ENCODE measurements around the gene HRH3. TPM values are rescaled to one million over a fixed set of nuclear protein-coding genes. Genes with fewer than 3 reads are reported as not detected.

Gene HRH3
- total and polyA plus RNA-seq, 12 donors, result 0.06 to 0.80 (median 0.11) TPM; not detected in 8

- TF ChIP-seq CTCF (IDR thresholded peaks at IDR 0.05), result no peak
- peak in 1 of 2 donors; percentile 38 for TF ChIP-seq POLR2A (IDR thresholded peaks at IDR 0.05)
- intact Hi-C loops (cut with DNase I), result no loop called here
- WGBS, 4 donors, result 48 to 61% (median 53%) methylated on average over 10 of the region's 10 CpGs
- H3K36me3 ChIP-seq (replicated peaks in 1 of 2), result peaks cover 0 to 39% of the 10 kb centered on the region in 2 donors
- peak; percentile 63 to 89 (median 81) for DNase-seq
- no peaks in the 10 kb centered on the region for H3K27me3 ChIP-seq
- no peak overlapping the region for H3K4me3 ChIP-seq
- H3K9me3 ChIP-seq (replicated peaks in 1 of 3), result no peaks in the 10 kb centered on the region
- H3K27ac ChIP-seq, result peak overlapping the region in 2 of 5 donors; percentile 43 to 53
- H3K4me1 ChIP-seq (replicated peaks in 1 of 2), result peaks cover 0 to 14% of the 10 kb centered on the region in 2 donors
Observed at GRCh38 chr20:62267543-62267942, 47.5 kb upstream of the HRH3 start.

- H3K4me3 ChIP-seq, result no peak overlapping the region
Observed at GRCh38 chr20:62266851-62267250, 46.8 kb upstream of the HRH3 start.

GRCh38 chr20:62266340-62266739 lies 46.3 kb upstream of the HRH3 start:
- TF ChIP-seq POLR2A (IDR thresholded peaks at IDR 0.05) (no peak), CTCF (IDR thresholded peaks at IDR 0.05) (no peak)
- WGBS, 4 donors, result 84 to 97% (median 90%) methylated on average over 9 to 10 of the region's 10 CpGs
- Histone ChIP-seq H3K27ac (no peak overlapping the region), H3K27me3 (no peaks in the 10 kb centered on the region), H3K4me3 (no peak overlapping the region), H3K36me3 (replicated peaks in 1 of 2) (peaks cover 0 to 40% of the 10 kb centered on the region in 2 donors), H3K9me3 (replicated peaks in 1 of 3) (no peaks in the 10 kb centered on the region), H3K4me1 (replicated peaks in 1 of 2) (peaks cover 0 to 14% of the 10 kb centered on the region in 2 donors)
- peak in 1 of 7 donors; percentile 25 for DNase-seq
- intact Hi-C loops (cut with DNase I), result no loop called here

More at GRCh38 chr20:62266851-62267250, 46.8 kb upstream of the HRH3 start:
- no peak for TF ChIP-seq POLR2A (IDR thresholded peaks at IDR 0.05)
- no peak for TF ChIP-seq CTCF (IDR thresholded peaks at IDR 0.05)
- H3K27ac ChIP-seq, result peak overlapping the region in 2 of 5 donors; percentile 43 to 53
- 95 to 98% (median 96%) methylated on average over 13 of the region's 13 CpGs for WGBS, 4 donors
- H3K9me3 ChIP-seq (replicated peaks in 1 of 3), result no peaks in the 10 kb centered on the region
- H3K4me1 ChIP-seq (replicated peaks in 1 of 2), result peaks cover 0 to 14% of the 10 kb centered on the region in 2 donors
- intact Hi-C loops (cut with DNase I), result no loop called here
- H3K27me3 ChIP-seq, result no peaks in the 10 kb centered on the region
- no peak for DNase-seq
- peaks cover 0 to 38% of the 10 kb centered on the region in 2 donors for H3K36me3 ChIP-seq (replicated peaks in 1 of 2)

- peaks cover 0 to 14% of the 10 kb centered on the region in 2 donors for H3K4me1 ChIP-seq (replicated peaks in 1 of 2)
- WGBS, 4 donors, result 95 to 100% (median 99%) methylated on average over 1 of the region's 1 CpG
- no peaks in the 10 kb centered on the region for H3K9me3 ChIP-seq (replicated peaks in 1 of 3)
- intact Hi-C loops (cut with DNase I), result no loop called here
- no peaks in the 10 kb centered on the region for H3K27me3 ChIP-seq
- TF ChIP-seq CTCF (IDR thresholded peaks at IDR 0.05), result no peak
- no peak for TF ChIP-seq POLR2A (IDR thresholded peaks at IDR 0.05)
- H3K4me3 ChIP-seq, result no peak overlapping the region
- peaks cover 0 to 49% of the 10 kb centered on the region in 2 donors for H3K36me3 ChIP-seq (replicated peaks in 1 of 2)
- no peak for DNase-seq
- H3K27ac ChIP-seq, result no peak overlapping the region
Observed at GRCh38 chr20:62265365-62265764, 45.3 kb upstream of the HRH3 start.
